Lower leg skin (tissue), 3 donors: ENCODE measurements around the gene KRT86.

ENCODE experiments used
- CTCF ChIP-seq, 3 donors: fragments of 450-650 bp; IDR thresholded peaks; one replicate each; pipeline ENCODE4 v1.5.1; 2016; ENCODE audit warnings: antibody characterized with exemption in 3 of 3, mild to moderate bottlenecking in 3 of 3, moderate library complexity in 2 of 3
- POLR2A ChIP-seq, 2 donors: fragments of 450-650 bp; IDR thresholded peaks; one replicate each; pipeline ENCODE4 v1.6.1; 2016 to 2017; ENCODE audit warnings: antibody characterized with exemption in 2 of 2, mild to moderate bottlenecking in 1 of 2, moderate library complexity in 1 of 2

- TF ChIP-seq POLR2A (IDR thresholded peaks at IDR 0.05) (no peak), CTCF (IDR thresholded peaks at IDR 0.05) (no peak)
Observed at GRCh38 chr12:52262286-52262685, 12.2 kb upstream of the KRT86 start.
